Measurements from ENCODE around the gene SP3.

The SP3 gene

GRCh38 chr2:173874894-173875237 is 90.3 kb downstream of the SP3 start:
- no peaks in the 10 kb centered on the region for H3K27me3 ChIP-seq
- TF ChIP-seq CTCF (IDR thresholded peaks at IDR 0.05; ENCODE audit: low read depth, low read length): no peak
- H3K9me3 ChIP-seq: no peaks in the 10 kb centered on the region
- H3K36me3 ChIP-seq: no peaks in the 10 kb centered on the region
- H3K4me3 ChIP-seq (ENCODE audit: low read depth, low read length): no peak overlapping the region
- H3K4me1 ChIP-seq: no peaks in the 10 kb centered on the region
- no peak for DNase-seq

GRCh38 chr2:173874003-173874893 is 90.9 kb downstream of the SP3 start:
- H3K9me3 ChIP-seq: no peaks in the 10 kb centered on the region
- no peak for DNase-seq
- H3K27me3 ChIP-seq: no peaks in the 10 kb centered on the region
- H3K36me3 ChIP-seq: no peaks in the 10 kb centered on the region
- no peak for TF ChIP-seq CTCF (IDR thresholded peaks at IDR 0.05; ENCODE audit: low read depth, low read length)
- H3K4me3 ChIP-seq (ENCODE audit: low read depth, low read length): no peak overlapping the region
- H3K4me1 ChIP-seq: no peaks in the 10 kb centered on the region

GRCh38 chr2:173872714-173873113 is 92.5 kb downstream of the SP3 start:
- no peaks in the 10 kb centered on the region for H3K4me1 ChIP-seq
- H3K9me3 ChIP-seq: no peaks in the 10 kb centered on the region
- H3K36me3 ChIP-seq: no peaks in the 10 kb centered on the region
- no peak for DNase-seq
- H3K4me3 ChIP-seq (ENCODE audit: low read depth, low read length): no peak overlapping the region
- no peaks in the 10 kb centered on the region for H3K27me3 ChIP-seq
- no peak for TF ChIP-seq CTCF (IDR thresholded peaks at IDR 0.05; ENCODE audit: low read depth, low read length)

GRCh38 chr2:173869244-173870229 is 95.6 kb downstream of the SP3 start:
- no peak overlapping the region for H3K4me3 ChIP-seq (ENCODE audit: low read depth, low read length)
- no peak for TF ChIP-seq CTCF (IDR thresholded peaks at IDR 0.05; ENCODE audit: low read depth, low read length)
- H3K4me1 ChIP-seq: peaks cover 4% of the 10 kb centered on the region; the same call in 1 of the 2 replicates
- DNase-seq: no peak
- H3K27me3 ChIP-seq: no peaks in the 10 kb centered on the region
- no peaks in the 10 kb centered on the region for H3K9me3 ChIP-seq
- H3K36me3 ChIP-seq: no peaks in the 10 kb centered on the region

- no peak for TF ChIP-seq CTCF (IDR thresholded peaks at IDR 0.05; ENCODE audit: low read depth, low read length)
- no peak for DNase-seq
- no peaks in the 10 kb centered on the region for H3K36me3 ChIP-seq
- H3K4me1 ChIP-seq: peaks cover 4% of the 10 kb centered on the region; the same call in 1 of the 2 replicates
- no peaks in the 10 kb centered on the region for H3K27me3 ChIP-seq
- no peaks in the 10 kb centered on the region for H3K9me3 ChIP-seq
- H3K4me3 ChIP-seq (ENCODE audit: low read depth, low read length): no peak overlapping the region
These were observed 96.8 kb downstream of the SP3 start for GRCh38 chr2:173868406-173868805.

Data from BE2C (cell line).